ENCODE results near the gene WASF3.
A peak's percentile ranks its signal among the peaks of the same experiment; 100 is the strongest.
"Not testable (repeated sequence)": the region's sequence is repeated elsewhere in the genome, so short reads cannot be mapped to it uniquely, and the experiment has no call there.

WASF3 gene

GRCh38 chr13:26636073-26636472, 78.6 kb downstream of the WASF3 start:
- not testable (repeated sequence) for DNase-seq

DNA sequence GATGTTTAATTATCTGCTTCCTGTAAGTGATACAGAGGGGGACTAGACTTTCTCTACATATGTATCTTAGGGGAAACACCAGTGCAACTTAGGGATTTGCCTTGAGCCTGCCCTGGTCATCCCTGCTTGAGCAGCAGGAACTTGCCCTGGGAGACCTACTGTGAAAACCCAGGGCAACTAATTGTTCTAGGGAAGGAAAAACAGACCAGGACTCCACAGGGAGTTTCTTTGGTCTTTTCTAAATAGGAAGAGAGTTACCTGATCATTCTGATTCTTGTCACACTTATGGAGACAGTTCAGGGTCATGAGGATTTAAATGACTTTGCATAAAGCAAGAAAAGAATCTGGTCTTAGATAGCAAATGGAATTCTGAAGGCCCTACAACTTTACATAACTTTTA, 89.1 kb downstream of the WASF3 start:
- no peak for DNase-seq

DNA sequence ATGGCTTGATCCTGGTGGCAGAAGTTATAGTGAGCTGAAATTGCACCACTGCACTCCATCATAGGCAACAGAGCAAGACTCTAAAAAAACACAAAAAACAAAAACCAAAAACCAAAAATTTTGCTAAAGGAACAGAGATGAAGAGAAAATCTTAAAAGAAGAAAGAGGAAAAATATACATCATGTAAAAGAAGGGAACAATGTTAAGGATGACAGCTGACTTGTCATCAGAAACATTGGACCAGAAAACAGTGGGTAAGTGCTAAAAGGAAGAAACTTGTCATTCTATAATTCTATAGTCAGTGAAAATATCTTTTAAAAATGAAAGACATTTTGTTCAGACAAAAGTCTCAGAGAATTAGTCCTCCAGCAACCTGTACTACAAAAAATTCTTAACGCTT, 93.8 kb downstream of the WASF3 start:
- DNase-seq: no peak

GRCh38 chr13:26653310-26653709, 95.8 kb downstream of the WASF3 start:
- no peak for DNase-seq

DNA sequence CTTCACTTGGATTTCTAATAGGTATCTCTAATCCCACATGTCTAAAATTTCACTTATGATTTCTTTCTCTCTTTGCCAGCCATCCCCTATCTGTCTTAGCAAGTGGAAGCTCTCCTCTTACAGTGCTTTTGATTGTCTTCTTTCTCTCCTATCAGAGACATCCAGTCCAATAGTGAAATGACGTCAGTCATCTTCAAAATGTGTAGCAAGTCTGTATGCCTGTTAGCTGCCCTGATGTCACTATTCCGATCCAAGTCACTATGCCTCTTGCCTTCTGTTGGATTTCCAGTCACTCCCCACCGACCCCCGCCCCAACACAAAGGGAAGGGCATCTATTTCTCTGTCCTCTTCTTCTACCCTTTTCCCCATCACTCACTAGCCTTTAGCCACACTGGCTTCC, 96.4 kb downstream of the WASF3 start:
- DNase-seq: no peak

DNA sequence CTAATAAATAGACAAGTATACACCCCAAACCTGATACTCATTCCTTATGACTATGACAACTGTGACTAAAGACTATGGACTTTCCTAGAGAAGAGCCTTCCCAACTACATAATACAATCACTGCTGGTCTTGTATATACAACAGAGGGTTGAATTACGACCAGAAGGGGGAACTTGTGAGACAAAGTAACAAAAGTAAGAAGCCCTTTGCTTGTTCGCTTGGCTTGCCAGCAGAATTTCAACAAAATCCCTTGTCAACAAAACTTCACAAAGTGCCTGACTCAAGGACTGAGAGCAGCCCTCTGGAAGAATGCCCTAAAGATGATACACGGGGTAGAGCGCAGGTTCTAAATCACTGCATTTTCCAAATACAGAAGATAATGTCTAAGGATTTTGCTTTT, 99.4 kb downstream of the WASF3 start:
- DNase-seq: no peak

DNA sequence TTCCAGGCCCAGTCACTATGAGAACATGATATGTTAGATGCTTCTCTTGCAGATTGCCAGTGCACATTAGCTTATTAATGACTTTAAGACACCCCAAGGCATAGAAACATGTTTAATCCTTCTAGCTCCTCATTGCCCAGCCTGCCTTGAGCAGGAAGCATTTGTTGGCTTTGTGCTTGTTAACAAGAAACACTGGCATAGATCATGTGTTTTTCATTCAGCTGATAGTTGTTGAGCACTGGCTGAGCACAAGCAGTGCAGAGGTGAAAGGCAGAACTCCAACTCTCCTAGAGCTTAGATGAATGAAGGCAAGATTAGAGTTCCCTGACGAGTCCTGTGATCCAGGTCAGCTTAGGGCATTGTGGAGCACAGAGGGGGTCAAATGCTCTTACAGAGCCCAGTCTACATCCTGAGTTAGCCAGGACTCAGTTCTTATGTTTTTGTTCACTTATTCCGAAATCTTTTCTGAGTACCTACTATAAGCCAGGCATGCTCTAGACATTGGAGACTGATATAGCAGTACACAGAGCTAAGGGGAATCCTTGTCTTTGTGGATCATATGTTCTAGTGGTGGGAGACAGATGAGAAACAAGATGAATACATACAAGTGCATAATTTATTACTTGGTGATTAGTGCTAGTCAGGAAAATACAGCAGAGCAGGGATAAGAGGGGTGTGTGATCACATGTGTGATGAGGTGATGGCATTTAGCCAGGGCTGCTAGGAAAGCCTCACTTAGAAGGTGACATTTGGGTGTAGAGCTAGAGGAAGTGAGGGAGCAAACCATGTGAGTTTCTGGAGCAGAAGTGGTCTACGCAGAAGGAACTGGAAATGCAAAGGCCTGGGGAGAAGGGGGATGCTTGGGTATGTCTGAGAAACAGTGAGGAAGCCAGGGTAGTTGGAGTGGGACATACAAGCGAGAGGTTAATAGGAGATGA, 101.2 kb downstream of the WASF3 start:
- no peak for DNase-seq

GRCh38 chr13:26660185-26660584, 102.7 kb downstream of the WASF3 start:
- no peak for DNase-seq

GRCh38 chr13:26660766-26661165, 103.3 kb downstream of the WASF3 start:
- no peak for DNase-seq

DNA sequence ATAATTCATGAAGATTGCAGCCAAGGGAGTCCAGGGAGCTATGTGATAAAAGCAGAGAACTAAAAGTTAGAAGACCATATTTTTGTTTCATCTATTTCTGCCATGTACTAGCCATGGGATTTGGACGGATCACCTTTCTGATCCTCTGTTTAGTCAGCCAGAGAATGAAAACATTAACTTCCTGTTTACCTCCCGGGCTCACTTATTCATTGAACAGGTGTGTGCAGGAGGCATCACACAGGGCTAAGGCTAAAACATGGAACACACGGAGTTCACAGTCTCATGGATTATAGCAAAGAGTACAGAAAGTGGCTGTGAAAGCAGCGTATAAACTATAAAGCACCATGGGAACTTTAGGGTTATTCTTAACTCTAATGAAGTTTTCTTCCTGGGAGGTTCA, 106.3 kb downstream of the WASF3 start:
- no peak for DNase-seq

GRCh38 chr13:26664286-26664685, 106.8 kb downstream of the WASF3 start:
- no peak for DNase-seq

DNA sequence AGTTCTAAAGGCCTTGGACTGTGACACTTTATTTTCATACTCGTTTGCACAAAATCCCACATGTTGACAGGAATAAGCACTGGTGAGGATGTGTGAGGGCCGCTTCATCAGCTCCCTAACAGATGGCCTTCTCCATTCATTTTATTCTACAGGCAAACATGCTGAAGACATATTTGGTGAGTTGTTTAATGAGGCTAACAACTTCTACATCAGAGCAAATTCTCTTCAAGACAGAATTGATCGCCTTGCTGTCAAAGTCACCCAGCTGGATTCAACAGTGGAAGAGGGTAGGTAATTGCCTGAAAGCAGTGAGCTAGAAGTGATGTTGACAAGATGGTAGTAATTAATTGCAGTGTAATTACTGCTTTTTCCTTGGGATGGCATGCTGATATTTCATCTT, 107.4 kb downstream of the WASF3 start:
- no peak for DNase-seq

DNA sequence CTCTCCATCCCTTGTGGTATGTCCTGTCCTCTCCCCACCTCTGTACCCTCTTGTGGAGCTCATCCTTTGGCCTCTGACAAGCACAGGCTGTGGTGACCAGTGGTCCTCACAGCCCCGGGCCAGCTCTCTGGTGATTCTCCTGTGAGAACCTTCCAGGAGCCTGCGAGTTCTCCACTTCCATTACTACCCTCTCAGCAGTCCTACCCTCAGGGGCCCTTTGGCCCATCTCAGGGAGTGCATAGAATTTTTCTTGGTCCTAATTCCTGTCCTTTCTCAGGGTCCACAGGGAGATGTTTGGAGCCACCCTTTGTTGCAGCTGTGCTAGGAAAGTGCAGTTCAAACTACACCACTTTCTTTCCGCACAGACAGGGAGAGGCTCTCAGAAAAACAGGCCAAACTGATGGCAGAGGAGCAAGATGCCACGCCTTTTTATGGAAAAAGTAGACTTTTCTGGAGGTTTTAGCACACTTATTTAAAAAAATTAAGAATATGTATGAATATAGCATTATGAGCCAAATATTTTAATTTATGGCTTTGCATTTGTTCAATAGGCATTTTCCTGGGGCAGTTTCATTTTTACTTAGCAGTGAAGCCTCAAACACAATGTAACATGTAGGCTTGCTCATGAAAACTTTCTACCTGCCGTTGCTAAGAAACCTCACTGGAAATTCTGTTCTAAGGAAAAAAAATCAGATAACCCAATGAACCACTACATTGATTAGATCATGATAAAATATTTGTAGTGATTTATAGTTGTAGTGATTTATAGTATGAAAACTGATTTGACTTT, 111.1 kb downstream of the WASF3 start:
- DNase-seq: no peak

GRCh38 chr13:26673890-26674289, 116.4 kb downstream of the WASF3 start:
- no peak for DNase-seq

GRCh38 chr13:26677156-26677555, 119.7 kb downstream of the WASF3 start:
- no peak for DNase-seq

DNA sequence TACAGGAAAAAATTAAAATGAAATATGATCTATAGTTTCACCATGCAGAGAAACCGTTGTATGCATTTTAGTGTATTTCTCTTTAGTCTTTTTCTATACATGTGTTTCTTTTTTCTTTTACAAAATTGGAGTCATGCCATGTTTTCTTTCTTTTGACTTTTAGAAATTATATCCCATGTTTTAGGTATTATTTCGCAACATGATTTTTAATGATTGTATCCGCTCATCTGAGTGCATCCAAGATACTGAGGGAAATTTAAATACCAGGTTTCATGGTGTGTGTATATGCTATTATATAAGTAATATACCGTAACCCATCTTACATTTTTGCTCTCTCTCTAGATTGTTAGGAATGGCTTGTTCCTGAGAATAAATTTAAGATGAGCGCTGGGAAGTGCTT, 120.8 kb downstream of the WASF3 start:
- no peak for DNase-seq

DNA sequence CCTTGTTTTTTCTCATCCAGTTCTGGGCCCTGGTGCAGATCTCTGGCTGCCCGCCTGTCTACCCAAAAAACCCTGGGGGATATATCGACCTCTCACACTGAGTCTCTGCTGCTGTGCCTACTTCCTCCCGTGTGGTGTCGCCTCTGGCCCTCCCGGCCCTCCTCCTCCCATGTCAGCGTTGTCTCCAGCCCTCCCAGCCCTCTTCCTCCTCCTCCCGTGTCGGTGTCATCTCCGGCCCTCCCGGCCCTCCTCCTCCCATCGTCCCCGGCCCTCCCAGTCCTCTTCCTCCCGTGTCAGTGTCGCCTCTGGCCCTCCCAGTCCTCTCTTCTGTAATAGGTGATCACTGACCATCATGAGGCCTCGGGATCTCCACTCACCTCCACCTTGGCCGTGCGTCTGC, 121.3 kb downstream of the WASF3 start:
- DNase-seq: no peak

- no peak for DNase-seq
Measured at GRCh38 chr13:26679411-26680122, 122.1 kb downstream of the WASF3 start.

DNA sequence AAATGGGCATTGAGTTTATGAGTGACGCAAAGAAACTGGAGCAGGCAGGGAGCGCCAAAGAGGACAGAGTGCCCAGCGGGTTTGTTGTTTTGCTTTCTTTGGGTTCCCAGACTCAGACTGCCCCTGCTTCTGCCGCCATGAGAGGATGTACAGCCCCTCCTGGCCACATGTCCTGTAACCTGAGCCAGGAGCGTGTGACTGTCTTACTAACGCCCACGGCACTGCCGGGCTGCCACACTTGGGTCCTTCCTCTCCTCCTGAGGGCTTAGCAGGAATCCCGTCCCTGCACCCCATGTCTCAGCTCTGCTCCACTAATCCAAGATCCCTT, 122.6 kb downstream of the WASF3 start:
- DNase-seq: peak; percentile 51

DNA sequence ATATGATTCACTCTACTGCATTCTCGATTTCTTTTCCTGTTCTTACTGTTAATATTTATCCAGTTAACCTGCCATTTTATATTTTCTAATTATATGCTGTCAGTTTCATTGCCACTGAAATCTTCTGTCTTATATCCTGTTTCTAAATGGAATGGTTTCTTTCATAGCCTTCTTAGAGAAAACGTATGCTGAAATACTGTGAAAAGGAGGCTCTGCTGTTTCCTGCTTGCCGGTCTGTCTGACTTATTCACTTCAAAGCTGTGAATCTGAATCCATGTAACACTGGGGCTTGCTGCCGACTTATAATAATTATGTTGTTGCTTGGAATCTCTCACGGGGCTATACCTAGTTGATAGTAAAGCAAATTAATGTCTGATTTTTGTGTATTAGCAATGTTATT, 123.1 kb downstream of the WASF3 start:
- no peak for DNase-seq

GRCh38 chr13:26681036-26681435, 123.6 kb downstream of the WASF3 start:
- DNase-seq: no peak

DNA sequence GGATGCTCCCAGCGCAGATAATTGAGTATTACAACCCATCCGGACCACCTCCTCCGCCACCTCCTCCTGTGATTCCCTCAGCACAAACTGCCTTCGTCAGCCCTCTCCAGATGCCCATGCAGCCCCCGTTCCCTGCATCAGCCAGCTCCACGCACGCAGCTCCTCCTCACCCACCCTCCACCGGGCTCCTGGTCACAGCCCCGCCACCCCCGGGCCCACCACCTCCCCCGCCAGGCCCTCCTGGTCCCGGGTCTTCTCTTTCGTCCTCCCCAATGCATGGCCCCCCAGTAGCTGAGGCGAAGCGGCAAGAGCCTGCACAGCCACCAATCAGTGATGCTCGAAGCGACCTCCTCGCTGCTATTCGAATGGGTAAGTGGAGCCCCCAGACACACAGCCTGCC, 125.1 kb downstream of the WASF3 start:
- no peak for DNase-seq

GRCh38 chr13:26685606-26686005, 128.1 kb downstream of the WASF3 start:
- DNase-seq: no peak

GRCh38 chr13:26686285-26686684, 128.8 kb downstream of the WASF3 start:
- DNase-seq: no peak
